ENCODE data around the gene SUN5. TPM values are rescaled to one million over a fixed set of nuclear protein-coding genes. Genes with fewer than 3 reads are reported as not detected.
A peak's percentile ranks its signal among the peaks of the same experiment; 100 is the strongest.
"Not testable (repeated sequence)": the region's sequence is repeated elsewhere in the genome, so short reads cannot be mapped to it uniquely, and the experiment has no call there.

SUN5 gene
- total RNA-seq, 1 donor from 2014 or later, result not detected

DNA sequence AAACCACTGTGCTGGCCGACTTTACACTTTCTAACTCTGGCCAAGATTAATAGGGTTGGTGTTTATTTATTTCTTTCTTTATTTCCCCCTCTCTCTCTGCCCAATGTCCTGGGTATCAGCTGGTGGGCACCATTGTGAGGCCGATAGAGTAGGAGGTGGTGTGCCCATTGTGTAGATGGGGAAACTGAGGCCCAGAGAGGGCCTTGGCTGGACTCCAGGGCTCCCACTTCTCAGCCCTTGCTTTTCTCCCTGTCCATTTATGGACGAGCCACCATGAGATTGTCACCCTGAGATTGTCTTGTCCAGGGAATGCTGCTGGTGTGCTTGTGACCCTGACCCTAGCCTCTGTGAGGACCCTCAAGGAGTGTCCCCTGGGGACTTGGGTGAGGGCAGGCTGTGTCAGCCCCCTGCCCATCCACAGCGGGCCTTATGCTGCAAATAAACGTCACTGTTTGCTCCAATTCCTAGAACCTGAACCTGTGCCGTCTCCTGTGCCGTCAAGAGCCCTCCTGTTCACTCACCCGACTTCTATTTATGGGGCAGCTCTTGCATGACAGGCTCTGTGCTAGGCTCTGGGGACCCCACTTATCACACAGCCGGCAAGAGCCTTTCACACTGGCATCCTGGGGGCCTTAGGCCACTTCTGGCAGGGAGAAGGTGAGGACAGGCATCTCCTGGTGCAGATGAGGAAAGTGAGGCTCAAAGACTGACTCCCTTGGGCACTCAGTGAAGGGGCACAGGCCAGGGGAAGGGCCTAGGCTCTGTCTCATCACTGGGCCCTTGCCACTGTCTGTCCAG is 24.8 kb downstream of the SUN5 start:
- Mint-ChIP-seq H3K4me1 (ENCODE audit: low read depth) (peaks cover 11% of the 10 kb centered on the region), H3K27ac (no peak overlapping the region), H3K36me3 (ENCODE audit: low read depth) (peaks cover 20% of the 10 kb centered on the region), H3K27me3 (ENCODE audit: low read depth) (no peaks in the 10 kb centered on the region), H3K9me3 (peaks cover 21% of the 10 kb centered on the region), H3K4me3 (ENCODE audit: low read depth) (no peak overlapping the region)
- intact Hi-C loops (cut with micrococcal nuclease), result no loop called here
- no peak for DNase-seq (ENCODE audit: low spot score)

- Mint-ChIP-seq H3K27me3 (ENCODE audit: low read depth) (no peaks in the 10 kb centered on the region), H3K9me3 (peaks cover 21% of the 10 kb centered on the region), H3K27ac (no peak overlapping the region), H3K4me3 (ENCODE audit: low read depth) (no peak overlapping the region), H3K4me1 (ENCODE audit: low read depth) (peaks cover 10% of the 10 kb centered on the region), H3K36me3 (ENCODE audit: low read depth) (peaks cover 22% of the 10 kb centered on the region)
- DNase-seq (ENCODE audit: low spot score), result no peak
- intact Hi-C loops (cut with micrococcal nuclease), result no loop called here
Measured at GRCh38 chr20:32978009-32978335, 26.3 kb downstream of the SUN5 start.

- H3K27ac Mint-ChIP-seq, result no peak overlapping the region
- no peak overlapping the region for H3K4me3 Mint-ChIP-seq (ENCODE audit: low read depth)
- DNase-seq (ENCODE audit: low spot score), result no peak
- H3K4me1 Mint-ChIP-seq (ENCODE audit: low read depth), result peaks cover 7% of the 10 kb centered on the region
- peaks cover 21% of the 10 kb centered on the region for H3K9me3 Mint-ChIP-seq
- intact Hi-C loops (cut with micrococcal nuclease), result no loop called here
- H3K27me3 Mint-ChIP-seq (ENCODE audit: low read depth), result no peaks in the 10 kb centered on the region
- peaks cover 22% of the 10 kb centered on the region for H3K36me3 Mint-ChIP-seq (ENCODE audit: low read depth)
Measured at GRCh38 chr20:32977281-32978008, 26.8 kb downstream of the SUN5 start.

DNA sequence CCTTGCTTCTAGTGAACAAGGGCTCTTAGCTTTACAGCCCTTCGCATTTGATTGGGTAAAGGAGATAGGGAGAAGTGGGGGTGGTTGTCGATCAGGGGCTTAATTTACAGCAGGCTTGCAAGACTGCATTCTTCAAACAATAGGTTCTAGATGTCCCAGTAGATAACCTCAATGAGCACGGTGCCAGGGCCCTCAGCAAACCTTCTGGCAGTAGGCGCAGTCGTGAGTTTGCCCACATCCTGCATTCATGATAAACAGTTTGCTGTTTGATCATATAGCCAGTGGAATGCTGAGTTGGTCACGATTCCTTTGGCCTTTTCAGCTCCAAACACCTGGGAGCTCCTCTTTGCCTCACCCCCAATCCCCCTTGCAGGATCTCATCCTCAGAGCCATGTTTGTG is 27.5 kb downstream of the SUN5 start:
- intact Hi-C loops (cut with micrococcal nuclease), result no loop called here
- H3K36me3 Mint-ChIP-seq (ENCODE audit: low read depth), result peaks cover 22% of the 10 kb centered on the region
- H3K27me3 Mint-ChIP-seq (ENCODE audit: low read depth), result no peaks in the 10 kb centered on the region
- H3K27ac Mint-ChIP-seq, result peak overlapping the region; percentile 35
- peaks cover 7% of the 10 kb centered on the region for H3K4me1 Mint-ChIP-seq (ENCODE audit: low read depth)
- no peak for DNase-seq (ENCODE audit: low spot score)
- no peak overlapping the region for H3K4me3 Mint-ChIP-seq (ENCODE audit: low read depth)
- peaks cover 21% of the 10 kb centered on the region for H3K9me3 Mint-ChIP-seq

DNA sequence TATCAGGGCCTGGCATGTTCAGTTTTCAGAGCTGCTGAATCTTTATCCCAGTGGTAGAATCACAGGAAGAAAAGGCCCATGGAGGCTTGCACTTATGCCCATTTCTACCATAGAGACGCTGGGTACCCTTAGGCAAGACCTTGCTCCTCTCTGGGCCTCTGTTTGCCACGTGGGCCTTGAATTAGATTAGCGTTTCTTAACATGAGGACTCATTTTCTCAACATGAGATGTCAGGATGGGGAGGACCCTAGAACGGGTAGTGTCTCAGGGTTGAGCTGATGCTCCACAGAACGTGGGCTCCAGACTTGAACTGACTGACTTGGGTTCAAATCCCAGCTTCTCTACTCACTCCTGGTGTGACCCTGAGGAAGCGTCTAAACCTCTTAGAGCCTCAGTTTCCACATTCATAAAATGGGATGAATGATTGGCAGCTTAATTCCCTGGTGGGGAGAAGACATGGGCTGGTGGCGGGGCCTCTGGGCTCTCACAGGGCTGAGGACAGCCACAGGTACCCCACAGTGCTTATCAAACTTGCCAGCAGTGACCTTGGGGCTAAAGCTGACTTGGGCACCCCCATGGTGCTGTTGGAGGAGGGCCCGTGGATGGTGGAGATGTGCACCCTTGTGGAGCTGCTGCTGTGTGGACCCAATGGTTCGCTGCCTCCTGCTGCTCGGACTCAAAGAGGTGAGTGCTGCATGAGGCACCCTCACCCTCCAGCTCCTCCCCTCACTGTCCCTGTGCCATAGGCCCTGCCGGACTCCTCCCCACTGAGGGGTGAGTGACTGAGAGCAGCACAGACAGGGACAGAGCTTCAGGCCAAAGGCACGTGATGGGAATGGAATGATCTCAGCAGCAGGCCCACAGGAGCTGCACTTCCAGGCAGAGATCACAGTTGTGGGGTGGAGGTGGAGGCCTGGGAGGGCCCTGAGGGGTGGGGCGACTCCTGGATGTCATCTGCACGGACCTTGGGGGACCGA is 28.2 kb downstream of the SUN5 start:
- peaks cover 7% of the 10 kb centered on the region for H3K4me1 Mint-ChIP-seq (ENCODE audit: low read depth)
- intact Hi-C loops (cut with micrococcal nuclease), result no loop called here
- H3K27ac Mint-ChIP-seq, result peak overlapping the region; percentile 35
- H3K9me3 Mint-ChIP-seq, result peaks cover 21% of the 10 kb centered on the region
- DNase-seq (ENCODE audit: low spot score), result no peak
- H3K4me3 Mint-ChIP-seq (ENCODE audit: low read depth), result no peak overlapping the region
- H3K36me3 Mint-ChIP-seq (ENCODE audit: low read depth), result peaks cover 22% of the 10 kb centered on the region
- no peaks in the 10 kb centered on the region for H3K27me3 Mint-ChIP-seq (ENCODE audit: low read depth)

DNA sequence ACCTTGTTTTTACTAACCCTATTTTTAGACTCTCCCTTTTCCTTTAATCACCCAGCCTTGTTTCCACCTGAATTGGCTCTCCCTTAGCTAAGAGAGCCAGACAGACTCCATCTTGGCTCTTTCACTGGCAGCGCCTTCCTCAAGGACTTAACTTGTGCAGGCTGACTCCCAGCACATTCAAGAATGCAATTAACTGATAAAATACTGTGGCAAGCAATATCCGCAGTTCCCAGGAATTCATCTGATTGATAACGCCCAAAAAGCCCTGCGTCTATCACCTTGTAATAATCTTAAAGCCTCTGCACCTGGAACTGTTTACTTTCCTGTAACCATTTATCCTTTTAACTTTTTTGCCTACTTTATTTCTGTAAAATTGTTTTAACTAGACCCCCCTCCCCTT is 29.1 kb downstream of the SUN5 start:
- H3K27me3 Mint-ChIP-seq (ENCODE audit: low read depth); intact Hi-C loops (cut with micrococcal nuclease); H3K4me3 Mint-ChIP-seq (ENCODE audit: low read depth); DNase-seq (ENCODE audit: low spot score); H3K27ac Mint-ChIP-seq: not testable (repeated sequence)
- H3K4me1 Mint-ChIP-seq (ENCODE audit: low read depth), result peaks cover 13% of the 10 kb centered on the region
- H3K36me3 Mint-ChIP-seq (ENCODE audit: low read depth), result peaks cover 22% of the 10 kb centered on the region
- peaks cover 21% of the 10 kb centered on the region for H3K9me3 Mint-ChIP-seq

DNA sequence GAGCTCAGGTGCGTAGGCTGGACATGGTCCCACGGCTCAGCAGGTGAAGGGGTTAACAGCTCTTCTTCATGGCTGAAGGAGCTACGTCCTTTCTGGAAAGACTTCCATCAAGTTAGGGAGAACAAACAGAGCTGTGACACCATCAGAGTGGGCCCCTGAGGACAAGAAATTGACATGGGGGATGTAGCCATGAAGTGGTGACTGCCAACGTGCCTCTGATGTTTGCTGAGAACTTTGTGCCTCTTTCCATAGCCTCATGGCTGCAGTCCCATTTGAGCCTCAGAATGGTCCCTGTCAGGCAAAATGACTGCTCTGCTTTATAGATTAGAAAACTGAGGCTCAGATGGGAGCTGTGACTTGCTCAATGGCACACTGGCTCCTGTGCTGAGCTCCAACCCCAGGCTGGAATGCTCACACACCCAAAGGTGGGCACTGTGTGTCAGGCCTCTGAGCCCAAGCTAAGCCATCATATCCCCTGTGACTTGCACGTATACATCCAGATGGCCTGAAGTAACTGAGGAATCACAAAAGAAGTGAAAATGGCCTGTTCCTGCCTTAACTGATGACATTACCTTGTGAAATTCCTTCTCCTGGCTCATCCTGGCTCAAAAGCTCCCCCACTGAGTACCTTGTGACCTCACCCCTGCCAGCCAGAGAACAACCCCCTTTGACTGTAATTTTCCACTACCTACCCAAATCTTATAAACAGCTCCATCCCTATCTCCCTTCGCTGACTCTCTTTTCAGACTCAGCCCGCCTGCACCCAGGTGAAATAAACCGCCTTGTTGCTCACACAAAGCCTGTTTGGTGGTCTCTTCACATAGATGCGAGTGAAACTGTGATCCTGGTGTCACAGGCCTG is 29.8 kb downstream of the SUN5 start:
- H3K4me3 Mint-ChIP-seq (ENCODE audit: low read depth); H3K27me3 Mint-ChIP-seq (ENCODE audit: low read depth); DNase-seq (ENCODE audit: low spot score); intact Hi-C loops (cut with micrococcal nuclease): not testable (repeated sequence)
- Mint-ChIP-seq H3K9me3 (peaks cover 21% of the 10 kb centered on the region), H3K27ac (peak overlapping the region; percentile 40), H3K36me3 (ENCODE audit: low read depth) (peaks cover 22% of the 10 kb centered on the region), H3K4me1 (ENCODE audit: low read depth) (peaks cover 20% of the 10 kb centered on the region)

GRCh38 chr20:32973077-32973717 is 31.0 kb downstream of the SUN5 start:
- intact Hi-C loops (cut with micrococcal nuclease), result no loop called here
- peak overlapping the region; percentile 11 for H3K4me3 Mint-ChIP-seq (ENCODE audit: low read depth)
- H3K27ac Mint-ChIP-seq, result no peak overlapping the region
- H3K4me1 Mint-ChIP-seq (ENCODE audit: low read depth), result peaks cover 32% of the 10 kb centered on the region
- peaks cover 22% of the 10 kb centered on the region for H3K36me3 Mint-ChIP-seq (ENCODE audit: low read depth)
- no peaks in the 10 kb centered on the region for H3K27me3 Mint-ChIP-seq (ENCODE audit: low read depth)
- peaks cover 21% of the 10 kb centered on the region for H3K9me3 Mint-ChIP-seq
- no peak for DNase-seq (ENCODE audit: low spot score)

DNA sequence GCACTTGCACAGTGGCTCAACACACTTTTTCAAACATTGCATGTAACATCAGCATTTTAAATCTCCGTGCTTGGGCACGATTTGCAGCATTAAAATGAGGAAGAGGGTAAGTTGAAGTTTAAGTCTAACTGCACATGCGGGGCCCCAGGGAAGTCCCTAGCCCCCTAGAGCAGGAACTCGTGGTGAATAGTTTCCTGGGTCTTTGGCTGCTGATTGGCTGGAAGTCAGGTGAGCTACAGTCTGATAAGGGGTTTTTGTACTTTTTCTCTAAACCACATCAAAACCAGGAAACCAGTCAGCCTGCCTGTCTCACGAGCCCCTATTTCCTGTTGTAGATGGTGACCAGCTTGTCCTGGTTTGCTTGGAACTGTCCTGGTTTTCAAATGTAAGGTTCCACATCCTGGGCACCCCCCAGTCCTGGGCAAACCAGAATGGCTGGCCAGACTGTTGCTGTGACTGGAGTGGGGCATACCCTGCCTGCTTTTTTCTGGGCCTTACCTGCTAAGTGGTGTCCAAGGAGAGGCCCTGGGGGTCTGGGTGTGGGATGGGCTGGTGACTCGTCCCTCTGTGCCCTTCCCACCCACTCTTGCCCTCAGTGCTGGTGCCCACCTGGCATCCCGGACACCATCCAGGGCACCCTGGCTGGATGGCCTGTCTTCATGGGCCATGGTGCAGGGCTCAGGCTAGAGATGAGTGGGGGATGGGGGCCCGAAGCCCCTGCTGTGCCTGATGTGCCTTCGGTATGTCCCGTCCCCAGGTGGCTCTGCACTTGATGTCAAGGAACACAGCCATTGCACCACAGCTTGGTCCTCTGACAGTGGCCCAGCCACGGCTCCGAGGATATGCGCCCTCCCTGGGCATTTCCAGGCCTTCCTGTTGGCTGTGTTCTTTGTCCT is 31.8 kb downstream of the SUN5 start:
- Mint-ChIP-seq H3K4me1 (ENCODE audit: low read depth) (peaks cover 40% of the 10 kb centered on the region), H3K36me3 (ENCODE audit: low read depth) (peaks cover 22% of the 10 kb centered on the region), H3K9me3 (peaks cover 21% of the 10 kb centered on the region), H3K4me3 (ENCODE audit: low read depth) (peak overlapping the region; percentile 11), H3K27me3 (ENCODE audit: low read depth) (no peaks in the 10 kb centered on the region), H3K27ac (no peak overlapping the region)
- peak; percentile 84 for DNase-seq (ENCODE audit: low spot score)
- intact Hi-C loops (cut with micrococcal nuclease), result no loop called here

DNA sequence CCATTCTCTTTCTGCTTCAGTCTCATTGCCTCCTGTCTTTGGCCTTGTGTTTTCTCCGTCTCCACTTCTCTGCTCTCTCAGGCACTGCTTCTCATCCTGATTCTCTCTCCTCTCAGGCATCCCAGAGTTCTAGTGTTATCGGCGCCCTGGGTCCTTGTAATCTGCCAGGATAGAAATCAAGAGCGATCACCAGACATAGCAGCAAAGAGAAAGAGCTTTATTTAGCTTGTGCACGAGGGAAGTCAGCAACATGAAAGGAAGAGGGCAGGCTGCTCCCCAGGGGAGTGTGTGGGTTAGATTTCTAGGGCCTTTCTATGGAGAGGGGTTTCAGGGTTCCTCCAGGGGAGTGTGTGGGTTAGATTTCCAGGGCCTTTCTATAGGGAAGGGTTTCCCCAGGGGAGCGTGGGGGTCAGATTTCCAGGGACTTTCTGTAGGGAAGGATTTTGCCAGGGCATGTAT is 32.5 kb downstream of the SUN5 start:
- intact Hi-C loops (cut with micrococcal nuclease), result no loop called here
- no peaks in the 10 kb centered on the region for H3K27me3 Mint-ChIP-seq (ENCODE audit: low read depth)
- peaks cover 46% of the 10 kb centered on the region for H3K4me1 Mint-ChIP-seq (ENCODE audit: low read depth)
- DNase-seq (ENCODE audit: low spot score), result no peak
- no peak overlapping the region for H3K4me3 Mint-ChIP-seq (ENCODE audit: low read depth)
- H3K9me3 Mint-ChIP-seq, result peaks cover 19% of the 10 kb centered on the region
- peaks cover 21% of the 10 kb centered on the region for H3K36me3 Mint-ChIP-seq (ENCODE audit: low read depth)
- H3K27ac Mint-ChIP-seq, result no peak overlapping the region

GRCh38 chr20:32970973-32971300 is 33.3 kb downstream of the SUN5 start:
- peak; percentile 8 for DNase-seq (ENCODE audit: low spot score)
- Mint-ChIP-seq H3K36me3 (ENCODE audit: low read depth) (peaks cover 15% of the 10 kb centered on the region), H3K27ac (no peak overlapping the region), H3K27me3 (ENCODE audit: low read depth) (no peaks in the 10 kb centered on the region), H3K4me1 (ENCODE audit: low read depth) (peaks cover 48% of the 10 kb centered on the region), H3K9me3 (peaks cover 13% of the 10 kb centered on the region), H3K4me3 (ENCODE audit: low read depth) (no peak overlapping the region)
- intact Hi-C loops (cut with micrococcal nuclease), result no loop called here
